Activated naive CD4-positive, alpha-beta T cell treated with anti-CD3 and anti-CD28 coated beads for 36 hours (primary cell): ENCODE measurements around the gene PAGE2. TPM values are rescaled to one million over a fixed set of nuclear protein-coding genes. Genes with fewer than 3 reads are reported as not detected.
"Not testable (repeated sequence)": the region's sequence is repeated elsewhere in the genome, so short reads cannot be mapped to it uniquely, and the experiment has no call there.

Experiments
- CTCF ChIA-PET: fragments of 350-600 bp; sonication (Branson Sonifier 250); formaldehyde crosslinking; loops from one replicate; lab custom pipeline; 2021; ENCODE audit warnings: antibody characterized with exemption; lab: Charles Lee
- DNase-seq: peaks from one replicate; pipeline ENCODE4 v3.0.0-alpha.2; 2020
- H3K27ac Mint-ChIP-seq: one replicate; pipeline ENCODE4 v1.8.0; 2021; ENCODE audit warnings: mild to moderate bottlenecking, mixed read lengths
- H3K27me3 Mint-ChIP-seq: one replicate; pipeline ENCODE4 v1.8.0; 2021; ENCODE audit warnings: low read depth, mixed read lengths
- H3K36me3 Mint-ChIP-seq: one replicate; pipeline ENCODE4 v1.8.0; 2021; ENCODE audit warnings: low read depth, mixed read lengths
- H3K4me1 Mint-ChIP-seq: one replicate; pipeline ENCODE4 v1.8.0; 2021; ENCODE audit warnings: low read depth, mixed read lengths
- H3K4me3 Mint-ChIP-seq: one replicate; pipeline ENCODE4 v1.8.0; 2021; ENCODE audit warnings: mild to moderate bottlenecking, moderate library complexity, mixed read lengths
- H3K9me3 Mint-ChIP-seq: one replicate; pipeline ENCODE4 v1.8.0; 2021; ENCODE audit warnings: mixed read lengths
- intact Hi-C: fragments of 100-400 bp; cut with micrococcal nuclease; formaldehyde crosslinking; loops from one replicate; pipeline ENCODE4 v1.15.1; 2023
- total RNA-seq, 2 experiments: library from RNA; stranded (reverse); gene quantifications; one replicate each; pipeline ENCODE4 v1.2.3, GENCODE V29; 2021

PAGE2 gene
- total RNA-seq, 2 experiments from 2014 or later: not detected

GRCh38 chrX:55107262-55107661 lies 18.4 kb downstream of the PAGE2 start:
- DNase-seq: no peak
- Mint-ChIP-seq H3K27me3 (no peaks in the 10 kb centered on the region), H3K4me3 (no peak overlapping the region), H3K27ac (no peak overlapping the region), H3K9me3 (no peaks in the 10 kb centered on the region), H3K36me3 (no peaks in the 10 kb centered on the region), H3K4me1 (no peaks in the 10 kb centered on the region)
- CTCF ChIA-PET: no interaction called here
- intact Hi-C loops: no loop called here

GRCh38 chrX:55107911-55108310 lies 19.1 kb downstream of the PAGE2 start:
- intact Hi-C loops: no loop called here
- no peaks in the 10 kb centered on the region for H3K9me3 Mint-ChIP-seq
- DNase-seq: no peak
- H3K4me1 Mint-ChIP-seq: no peaks in the 10 kb centered on the region
- no peaks in the 10 kb centered on the region for H3K36me3 Mint-ChIP-seq
- H3K27me3 Mint-ChIP-seq: no peaks in the 10 kb centered on the region
- CTCF ChIA-PET: no interaction called here
- no peak overlapping the region for H3K4me3 Mint-ChIP-seq
- no peak overlapping the region for H3K27ac Mint-ChIP-seq

- Mint-ChIP-seq H3K9me3 (no peaks in the 10 kb centered on the region), H3K27me3 (no peaks in the 10 kb centered on the region), H3K27ac (no peak overlapping the region), H3K36me3 (no peaks in the 10 kb centered on the region), H3K4me1 (no peaks in the 10 kb centered on the region), H3K4me3 (no peak overlapping the region)
- intact Hi-C loops: no loop called here
- CTCF ChIA-PET: no interaction called here
- no peak for DNase-seq
These were observed 20.5 kb downstream of the PAGE2 start for GRCh38 chrX:55109306-55109705.

GRCh38 chrX:55111578-55112254 lies 22.9 kb downstream of the PAGE2 start:
- intact Hi-C loops: no loop called here
- H3K36me3 Mint-ChIP-seq: no peaks in the 10 kb centered on the region
- H3K27ac Mint-ChIP-seq: no peak overlapping the region
- H3K27me3 Mint-ChIP-seq: no peaks in the 10 kb centered on the region
- no peak for DNase-seq
- H3K4me1 Mint-ChIP-seq: no peaks in the 10 kb centered on the region
- H3K9me3 Mint-ChIP-seq: no peaks in the 10 kb centered on the region
- no peak overlapping the region for H3K4me3 Mint-ChIP-seq
- CTCF ChIA-PET: no interaction called here

GRCh38 chrX:55116589-55116988 lies 27.8 kb downstream of the PAGE2 start:
- peaks cover 14% of the 10 kb centered on the region for H3K4me1 Mint-ChIP-seq
- DNase-seq, H3K27me3 Mint-ChIP-seq, intact Hi-C loops, H3K9me3 Mint-ChIP-seq, CTCF ChIA-PET, H3K36me3 Mint-ChIP-seq, H3K4me3 Mint-ChIP-seq, H3K27ac Mint-ChIP-seq: not testable (repeated sequence)

GRCh38 chrX:55118574-55118973 lies 29.8 kb downstream of the PAGE2 start:
- no peak overlapping the region for H3K27ac Mint-ChIP-seq
- peaks cover 14% of the 10 kb centered on the region for H3K4me1 Mint-ChIP-seq
- no peak for DNase-seq
- intact Hi-C loops: no loop called here
- no peak overlapping the region for H3K4me3 Mint-ChIP-seq
- no peaks in the 10 kb centered on the region for H3K9me3 Mint-ChIP-seq
- CTCF ChIA-PET: no interaction called here
- no peaks in the 10 kb centered on the region for H3K36me3 Mint-ChIP-seq
- no peaks in the 10 kb centered on the region for H3K27me3 Mint-ChIP-seq

- H3K27ac Mint-ChIP-seq: no peak overlapping the region
- no peak for DNase-seq
- peaks cover 14% of the 10 kb centered on the region for H3K4me1 Mint-ChIP-seq
- no peaks in the 10 kb centered on the region for H3K9me3 Mint-ChIP-seq
- intact Hi-C loops: no loop called here
- no peaks in the 10 kb centered on the region for H3K27me3 Mint-ChIP-seq
- no peak overlapping the region for H3K4me3 Mint-ChIP-seq
- CTCF ChIA-PET: no interaction called here
- no peaks in the 10 kb centered on the region for H3K36me3 Mint-ChIP-seq
These were observed 30.5 kb downstream of the PAGE2 start for GRCh38 chrX:55119271-55119670.

- H3K27me3 Mint-ChIP-seq: no peaks in the 10 kb centered on the region
- no peaks in the 10 kb centered on the region for H3K36me3 Mint-ChIP-seq
- no peak overlapping the region for H3K27ac Mint-ChIP-seq
- intact Hi-C loops: no loop called here
- no peak overlapping the region for H3K4me3 Mint-ChIP-seq
- DNase-seq: no peak
- H3K9me3 Mint-ChIP-seq: no peaks in the 10 kb centered on the region
- CTCF ChIA-PET: no interaction called here
- H3K4me1 Mint-ChIP-seq: peaks cover 14% of the 10 kb centered on the region
These were observed 30.9 kb downstream of the PAGE2 start for GRCh38 chrX:55119712-55120111.

GRCh38 chrX:55120761-55121358 lies 32.0 kb downstream of the PAGE2 start:
- no peak for DNase-seq
- Mint-ChIP-seq H3K36me3 (no peaks in the 10 kb centered on the region), H3K27me3 (no peaks in the 10 kb centered on the region), H3K4me1 (peaks cover 14% of the 10 kb centered on the region), H3K27ac (no peak overlapping the region), H3K9me3 (no peaks in the 10 kb centered on the region), H3K4me3 (no peak overlapping the region)
- intact Hi-C loops: no loop called here
- CTCF ChIA-PET: no interaction called here

- Mint-ChIP-seq H3K4me1 (peaks cover 11% of the 10 kb centered on the region), H3K4me3 (no peak overlapping the region), H3K36me3 (no peaks in the 10 kb centered on the region), H3K27ac (no peak overlapping the region), H3K27me3 (no peaks in the 10 kb centered on the region), H3K9me3 (no peaks in the 10 kb centered on the region)
- CTCF ChIA-PET: no interaction called here
- intact Hi-C loops: no loop called here
- no peak for DNase-seq
These were observed 35.1 kb downstream of the PAGE2 start for GRCh38 chrX:55123900-55124299.

GRCh38 chrX:55127692-55128091 lies 38.9 kb downstream of the PAGE2 start:
- no peak overlapping the region for H3K27ac Mint-ChIP-seq
- no peaks in the 10 kb centered on the region for H3K27me3 Mint-ChIP-seq
- CTCF ChIA-PET: no interaction called here
- H3K9me3 Mint-ChIP-seq: no peaks in the 10 kb centered on the region
- H3K4me3 Mint-ChIP-seq: no peak overlapping the region
- DNase-seq: no peak
- intact Hi-C loops: no loop called here
- H3K36me3 Mint-ChIP-seq: no peaks in the 10 kb centered on the region
- H3K4me1 Mint-ChIP-seq: no peaks in the 10 kb centered on the region

- no peak overlapping the region for H3K4me3 Mint-ChIP-seq
- CTCF ChIA-PET: no interaction called here
- H3K4me1 Mint-ChIP-seq: no peaks in the 10 kb centered on the region
- intact Hi-C loops: no loop called here
- H3K36me3 Mint-ChIP-seq: no peaks in the 10 kb centered on the region
- H3K27me3 Mint-ChIP-seq: no peaks in the 10 kb centered on the region
- DNase-seq: no peak
- H3K27ac Mint-ChIP-seq: no peak overlapping the region
- no peaks in the 10 kb centered on the region for H3K9me3 Mint-ChIP-seq
These were observed 40.5 kb downstream of the PAGE2 start for GRCh38 chrX:55129361-55129760.

- no peak for DNase-seq
- intact Hi-C loops: no loop called here
- no peaks in the 10 kb centered on the region for H3K36me3 Mint-ChIP-seq
- CTCF ChIA-PET: no interaction called here
- H3K27me3 Mint-ChIP-seq: no peaks in the 10 kb centered on the region
- no peaks in the 10 kb centered on the region for H3K9me3 Mint-ChIP-seq
- H3K27ac Mint-ChIP-seq: no peak overlapping the region
- no peak overlapping the region for H3K4me3 Mint-ChIP-seq
- H3K4me1 Mint-ChIP-seq: no peaks in the 10 kb centered on the region
These were observed 41.7 kb downstream of the PAGE2 start for GRCh38 chrX:55130481-55130880.
